ENCODE data around the gene LRRC72. TPM values are rescaled to one million over a fixed set of nuclear protein-coding genes. Genes with fewer than 3 reads are reported as not detected.

The LRRC72 gene
- total and polyA plus RNA-seq, 9 of the 15 experiments (the other 6 are each of a cell fraction or from before 2014, with no cell fraction given): 0.10 TPM; not detected in 8

DNA sequence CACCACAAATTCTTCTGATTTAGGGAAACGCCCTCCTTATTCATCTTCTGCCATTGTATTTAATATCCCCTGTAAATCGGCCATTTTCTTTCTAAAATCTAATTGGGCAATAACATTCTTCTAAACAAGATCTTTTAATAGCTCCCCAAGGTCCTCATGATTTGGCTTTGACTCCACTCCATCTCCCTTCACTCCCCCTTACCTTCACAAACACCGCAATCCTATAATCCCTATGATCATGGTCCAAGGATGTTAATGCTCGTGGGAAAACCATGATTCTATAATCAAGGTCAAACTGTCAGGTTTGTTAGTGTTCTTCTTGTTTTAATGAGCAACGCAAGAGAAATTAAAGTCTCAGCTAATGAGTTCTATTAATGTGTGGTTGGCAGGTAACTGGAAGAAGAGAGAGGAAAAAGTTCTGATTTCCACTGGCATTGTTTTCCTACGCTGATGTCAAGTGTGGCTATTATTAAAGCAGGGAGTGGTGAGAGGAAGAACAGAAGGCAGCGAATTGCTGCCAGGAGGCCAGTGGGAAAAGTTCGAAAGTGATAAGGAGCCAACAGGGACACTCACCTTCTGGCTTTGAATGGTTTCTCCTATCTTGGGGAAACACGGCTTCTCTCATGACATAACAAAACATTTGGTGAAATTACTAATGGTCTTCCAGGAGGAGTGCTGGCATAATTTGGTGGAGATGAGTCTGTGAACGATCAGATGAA is 28.1 kb downstream of the LRRC72 start (continued):
- TF ChIP-seq, protein P1, sequence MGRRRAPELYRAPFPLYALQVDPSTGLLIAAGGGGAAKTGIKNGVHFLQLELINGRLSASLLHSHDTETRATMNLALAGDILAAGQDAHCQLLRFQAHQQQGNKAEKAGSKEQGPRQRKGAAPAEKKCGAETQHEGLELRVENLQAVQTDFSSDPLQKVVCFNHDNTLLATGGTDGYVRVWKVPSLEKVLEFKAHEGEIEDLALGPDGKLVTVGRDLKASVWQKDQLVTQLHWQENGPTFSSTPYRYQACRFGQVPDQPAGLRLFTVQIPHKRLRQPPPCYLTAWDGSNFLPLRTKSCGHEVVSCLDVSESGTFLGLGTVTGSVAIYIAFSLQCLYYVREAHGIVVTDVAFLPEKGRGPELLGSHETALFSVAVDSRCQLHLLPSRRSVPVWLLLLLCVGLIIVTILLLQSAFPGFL (CRISPR knock-in tag; IDR thresholded peaks at IDR 0.05): no peak
- TF ChIP-seq MEIS2 (IDR thresholded peaks at IDR 0.05; ENCODE audit: partially characterized antibody) (no peak), EZH2 (IDR thresholded peaks at IDR 0.05; ENCODE audit: borderline replicate concordance, low read depth, low read length) (no peak), E2F8 (IDR thresholded peaks at IDR 0.05; ENCODE audit: low read depth, partially characterized antibody) (no peak), HMBOX1 (IDR thresholded peaks at IDR 0.05) (no peak), CBX2 (IDR thresholded peaks at IDR 0.05; ENCODE audit: insufficient read depth, low read length, poor library complexity, severe bottlenecking) (no peak), TCF3 (CRISPR knock-in tag; IDR thresholded peaks at IDR 0.05) (peak; percentile 39), CBFB (CRISPR knock-in tag; IDR thresholded peaks at IDR 0.05) (no peak), NFATC3 (IDR thresholded peaks at IDR 0.05) (no peak), POLR2H (tag; IDR thresholded peaks at IDR 0.05; ENCODE audit: low read depth) (no peak), KDM1A (IDR thresholded peaks at IDR 0.05) (no peak), RBM15 (IDR thresholded peaks at IDR 0.05; ENCODE audit: insufficient read depth, low read length) (no peak)
- TF ChIP-seq, protein P2, sequence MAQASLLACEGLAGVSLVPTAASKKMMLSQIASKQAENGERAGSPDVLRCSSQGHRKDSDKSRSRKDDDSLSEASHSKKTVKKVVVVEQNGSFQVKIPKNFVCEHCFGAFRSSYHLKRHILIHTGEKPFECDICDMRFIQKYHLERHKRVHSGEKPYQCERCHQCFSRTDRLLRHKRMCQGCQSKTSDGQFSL (CRISPR knock-in tag; IDR thresholded peaks at IDR 0.05): no peak
- TF ChIP-seq, protein P2 (tag; IDR thresholded peaks at IDR 0.05): no peak
- TF ChIP-seq, protein P3, sequence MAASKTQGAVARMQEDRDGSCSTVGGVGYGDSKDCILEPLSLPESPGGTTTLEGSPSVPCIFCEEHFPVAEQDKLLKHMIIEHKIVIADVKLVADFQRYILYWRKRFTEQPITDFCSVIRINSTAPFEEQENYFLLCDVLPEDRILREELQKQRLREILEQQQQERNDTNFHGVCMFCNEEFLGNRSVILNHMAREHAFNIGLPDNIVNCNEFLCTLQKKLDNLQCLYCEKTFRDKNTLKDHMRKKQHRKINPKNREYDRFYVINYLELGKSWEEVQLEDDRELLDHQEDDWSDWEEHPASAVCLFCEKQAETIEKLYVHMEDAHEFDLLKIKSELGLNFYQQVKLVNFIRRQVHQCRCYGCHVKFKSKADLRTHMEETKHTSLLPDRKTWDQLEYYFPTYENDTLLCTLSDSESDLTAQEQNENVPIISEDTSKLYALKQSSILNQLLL (CRISPR knock-in tag; IDR thresholded peaks at IDR 0.05; ENCODE audit: borderline replicate concordance): no peak
- TF ChIP-seq, protein P4, sequence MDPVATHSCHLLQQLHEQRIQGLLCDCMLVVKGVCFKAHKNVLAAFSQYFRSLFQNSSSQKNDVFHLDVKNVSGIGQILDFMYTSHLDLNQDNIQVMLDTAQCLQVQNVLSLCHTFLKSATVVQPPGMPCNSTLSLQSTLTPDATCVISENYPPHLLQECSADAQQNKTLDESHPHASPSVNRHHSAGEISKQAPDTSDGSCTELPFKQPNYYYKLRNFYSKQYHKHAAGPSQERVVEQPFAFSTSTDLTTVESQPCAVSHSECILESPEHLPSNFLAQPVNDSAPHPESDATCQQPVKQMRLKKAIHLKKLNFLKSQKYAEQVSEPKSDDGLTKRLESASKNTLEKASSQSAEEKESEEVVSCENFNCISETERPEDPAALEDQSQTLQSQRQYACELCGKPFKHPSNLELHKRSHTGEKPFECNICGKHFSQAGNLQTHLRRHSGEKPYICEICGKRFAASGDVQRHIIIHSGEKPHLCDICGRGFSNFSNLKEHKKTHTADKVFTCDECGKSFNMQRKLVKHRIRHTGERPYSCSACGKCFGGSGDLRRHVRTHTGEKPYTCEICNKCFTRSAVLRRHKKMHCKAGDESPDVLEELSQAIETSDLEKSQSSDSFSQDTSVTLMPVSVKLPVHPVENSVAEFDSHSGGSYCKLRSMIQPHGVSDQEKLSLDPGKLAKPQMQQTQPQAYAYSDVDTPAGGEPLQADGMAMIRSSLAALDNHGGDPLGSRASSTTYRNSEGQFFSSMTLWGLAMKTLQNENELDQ (CRISPR knock-in tag; IDR thresholded peaks at IDR 0.05; ENCODE audit: borderline replicate concordance): no peak
